H9 (cell line): ENCODE results near the gene SWAP70. TPM values are rescaled to one million over a fixed set of nuclear protein-coding genes. Genes with fewer than 3 reads are reported as not detected.

Experiments
- DNase-seq: peaks from one replicate; pipeline ENCODE4 v3.0.0-alpha.2; 2017
- H2AFZ ChIP-seq: one replicate; pipeline ENCODE4 v1.6.1; 2013; ENCODE audit warnings: mild to moderate bottlenecking, low read length, control low read depth, moderate library complexity
- H2AK5ac ChIP-seq: 2 replicates; pipeline ENCODE4 v1.6.1; 2013; ENCODE audit warnings: low read length, control low read depth, mixed read lengths; ENCODE audit not compliant: insufficient read length
- H2BK120ac ChIP-seq: one replicate; pipeline ENCODE4 v1.6.1; 2013; ENCODE audit warnings: low read depth, mild to moderate bottlenecking, low read length, control low read depth, inconsistent platforms; ENCODE audit not compliant: poor library complexity, severe bottlenecking
- H2BK12ac ChIP-seq: 2 replicates; pipeline ENCODE4 v1.6.1; 2013; ENCODE audit warnings: low read length, control low read depth, mixed read lengths, low read depth; ENCODE audit not compliant: insufficient read length
- H2BK15ac ChIP-seq: 2 replicates; pipeline ENCODE4 v1.6.1; 2013; ENCODE audit warnings: low read depth, low read length, control low read depth
- H2BK20ac ChIP-seq: one replicate; pipeline ENCODE4 v1.6.1; 2013; ENCODE audit warnings: low read depth, mild to moderate bottlenecking, low read length, control low read depth, inconsistent platforms; ENCODE audit not compliant: poor library complexity, severe bottlenecking
- H2BK5ac ChIP-seq: 2 replicates; pipeline ENCODE4 v1.6.1; 2013; ENCODE audit warnings: low read length, control low read depth, mixed read lengths; ENCODE audit not compliant: insufficient read length
- H3K14ac ChIP-seq: 2 replicates; pipeline ENCODE4 v1.6.1; 2013; ENCODE audit warnings: low read length, control low read depth; ENCODE audit not compliant: insufficient read depth
- H3K18ac ChIP-seq: 2 replicates; pipeline ENCODE4 v1.6.1; 2013; ENCODE audit warnings: low read depth, mild to moderate bottlenecking, mixed read lengths, low read length, control low read depth; ENCODE audit not compliant: insufficient read length
- H3K23ac ChIP-seq: 2 replicates; pipeline ENCODE4 v1.6.1; 2013; ENCODE audit warnings: low read length, control low read depth, mixed read lengths, low read depth; ENCODE audit not compliant: insufficient read length
- H3K23me2 ChIP-seq: 2 replicates; pipeline ENCODE4 v1.6.1; 2013; ENCODE audit warnings: low read depth, mild to moderate bottlenecking, mixed read lengths, low read length, control low read depth; ENCODE audit not compliant: insufficient read length, poor library complexity, severe bottlenecking
- H3K27ac ChIP-seq: 2 replicates; pipeline ENCODE4 v1.5.1; 2013; ENCODE audit warnings: low read length, control low read depth, mixed read lengths, low read depth; ENCODE audit not compliant: insufficient read length
- H3K27me3 ChIP-seq: 2 replicates; pipeline ENCODE4 v1.6.1; 2013; ENCODE audit warnings: low read length, control low read depth, inconsistent platforms; ENCODE audit not compliant: insufficient read depth
- H3K4ac ChIP-seq: 2 replicates; pipeline ENCODE4 v1.6.1; 2013; ENCODE audit warnings: low read depth, mild to moderate bottlenecking, control low read depth, inconsistent platforms, low read length, moderate library complexity
- H3K4me1 ChIP-seq: 2 replicates; pipeline ENCODE4 v1.6.1; 2013; ENCODE audit warnings: low read length, control low read depth, inconsistent platforms; ENCODE audit not compliant: insufficient read depth
- H3K4me2 ChIP-seq: 2 replicates; pipeline ENCODE4 v1.6.1; 2013; ENCODE audit warnings: low read length, control low read depth, mixed read lengths; ENCODE audit not compliant: insufficient read length, insufficient read depth
- H3K56ac ChIP-seq: 2 replicates; pipeline ENCODE4 v1.6.1; 2013; ENCODE audit warnings: low read depth, mild to moderate bottlenecking, mixed read lengths, low read length, control low read depth; ENCODE audit not compliant: insufficient read length
- H3K79me1 ChIP-seq: 2 replicates; pipeline ENCODE4 v1.6.1; 2013; ENCODE audit warnings: low read depth, mild to moderate bottlenecking, moderate library complexity, low read length, control low read depth, inconsistent platforms; ENCODE audit not compliant: insufficient read depth, poor library complexity, severe bottlenecking
- H3K79me2 ChIP-seq: 2 replicates; pipeline ENCODE4 v1.6.1; 2013; ENCODE audit warnings: low read length, control low read depth, inconsistent platforms; ENCODE audit not compliant: insufficient read depth
- H3K9ac ChIP-seq: 2 replicates; pipeline ENCODE4 v1.6.1; 2013; ENCODE audit warnings: low read length, control low read depth, mixed read lengths; ENCODE audit not compliant: insufficient read length; ENCODE audit errors: extremely low read depth
- H3K9me3 ChIP-seq: one replicate; pipeline ENCODE4 v1.6.1; 2013; ENCODE audit warnings: low read depth, low read length, inconsistent platforms; ENCODE audit not compliant: control insufficient read depth
- H3T11ph ChIP-seq: one replicate; pipeline ENCODE4 v1.6.1; 2013; ENCODE audit warnings: mild to moderate bottlenecking, low read length, control low read depth, inconsistent platforms
- H4K20me1 ChIP-seq: one replicate; pipeline ENCODE4 v1.6.1; 2013; ENCODE audit not compliant: control insufficient read depth, insufficient read length, insufficient read depth
- H4K5ac ChIP-seq: 2 replicates; pipeline ENCODE4 v1.6.1; 2013; ENCODE audit warnings: low read depth, mild to moderate bottlenecking, mixed read lengths, low read length, control low read depth; ENCODE audit not compliant: insufficient read length
- H4K8ac ChIP-seq: replicated peaks from 2 replicates; pipeline ENCODE4 v1.6.1; 2013; ENCODE audit warnings: low read length, control low read depth, mixed read lengths, low read depth; ENCODE audit not compliant: insufficient read length
- H4K91ac ChIP-seq: 2 replicates; pipeline ENCODE4 v1.6.1; 2013; ENCODE audit warnings: low read depth, mild to moderate bottlenecking, moderate library complexity, mixed read lengths, low read length, control low read depth; ENCODE audit not compliant: insufficient read length
- H3K27ac Mint-ChIP-seq, 3 experiments: 2 replicates in 2 of 3; 3 replicates in 1 of 3; pipeline ENCODE4 v1.8.0; 2020 to 2021; ENCODE audit warnings: mixed read lengths in 3 of 3, mild to moderate bottlenecking in 1 of 3, moderate library complexity in 1 of 3
- H3K27me3 Mint-ChIP-seq: 2 replicates; pipeline ENCODE4 v1.8.0; 2021; ENCODE audit warnings: low read depth, mild to moderate bottlenecking, moderate library complexity, mixed read lengths
- H3K36me3 Mint-ChIP-seq, 3 experiments: 2 replicates in 2 of 3; 3 replicates in 1 of 3; pipeline ENCODE4 v1.8.0; 2020 to 2021; ENCODE audit warnings: low read depth in 3 of 3, mixed read lengths in 3 of 3; ENCODE audit not compliant: insufficient read depth in 1 of 3
- H3K4me1 Mint-ChIP-seq, 2 experiments: 2 replicates each; pipeline ENCODE4 v1.8.0; 2020; ENCODE audit warnings: mixed read lengths in 2 of 2
- H3K4me3 Mint-ChIP-seq, 2 experiments: 2 replicates in 1 of 2; 3 replicates in 1 of 2; pipeline ENCODE4 v1.8.0; 2020 to 2021; ENCODE audit warnings: mild to moderate bottlenecking in 2 of 2, mixed read lengths in 2 of 2, moderate library complexity in 1 of 2
- H3K9me3 Mint-ChIP-seq, 2 experiments: 2 replicates in 1 of 2; 3 replicates in 1 of 2; pipeline ENCODE4 v1.8.0; 2020; ENCODE audit warnings: mild to moderate bottlenecking in 2 of 2, mixed read lengths in 2 of 2, moderate library complexity in 1 of 2
- CTCF ChIP-seq: fragments of 200-600 bp; sonication (generic); conservative IDR thresholded peaks from 3 replicates; pipeline ENCODE4 v1.8.0; 2021; ENCODE audit warnings: antibody characterized with exemption, mild to moderate bottlenecking
- WGBS: extraction: QIAGEN DNeasy Blood & Tissue Kit; methylation state at CpG from one replicate; pipeline ENCODE4 v1.1.7; 2013; ENCODE audit warnings: missing lambda C conversion rate, low lambda C conversion rate, mixed read lengths; ENCODE audit not compliant: insufficient read length; ENCODE audit errors: extremely low coverage; 5-methylcytosine and 5-hydroxymethylcytosine counted together
- total RNA-seq: library from RNA; stranded (reverse); gene quantifications from 2 replicates; pipeline ENCODE4 v1.2.1, GENCODE V29; 2021

SWAP70 gene
- total RNA-seq, 1 experiment from 2014 or later: 34.4 TPM

- Histone ChIP-seq H2BK15ac (no peak overlapping the region), H3K9ac (no peak overlapping the region), H3K79me1 (no peaks in the 10 kb centered on the region), H3K14ac (no peak overlapping the region), H2AK5ac (no peak overlapping the region), H3T11ph (no peak overlapping the region), H3K79me2 (no peaks in the 10 kb centered on the region), H2BK20ac (no peak overlapping the region), H3K23me2 (peaks cover 9% of the 10 kb centered on the region), H3K4me1 (0 out of 2 replicates have a peak, but pooled peaks cover 3% of the 10 kb centered on the region), H3K9me3 (no peaks in the 10 kb centered on the region), H4K5ac (no peak overlapping the region), H3K27ac (no peak overlapping the region), H3K18ac (no peak overlapping the region), H3K4me2 (no peak overlapping the region), H4K8ac (no peak overlapping the region), H2AFZ (no peak overlapping the region), H4K20me1 (no peaks in the 10 kb centered on the region), H3K56ac (no peak overlapping the region), H3K4ac (no peak overlapping the region), H4K91ac (no peak overlapping the region), H2BK120ac (no peak overlapping the region), H3K23ac (no peak overlapping the region), H2BK5ac (no peak overlapping the region), H3K27me3 (no peaks in the 10 kb centered on the region), H2BK12ac (no peak overlapping the region)
- peaks cover 11 to 17% (median 15%) of the 10 kb centered on the region in 3 experiments for H3K36me3 Mint-ChIP-seq
- no peak for DNase-seq
- H3K27ac Mint-ChIP-seq: peak overlapping the region in 1 of 3 experiments; percentile 7; a peak in 3 of 7 replicates
- H3K4me1 Mint-ChIP-seq: peaks cover 35 to 36% of the 10 kb centered on the region in 2 experiments
- no peak for TF ChIP-seq CTCF
- WGBS: no CpG with 5 or more reads among the region's 7 CpGs
- no peak overlapping the region for H3K4me3 Mint-ChIP-seq
- no peaks in the 10 kb centered on the region for H3K27me3 Mint-ChIP-seq
- H3K9me3 Mint-ChIP-seq: no peaks in the 10 kb centered on the region
These were observed 91.8 kb downstream of the SWAP70 start for GRCh38 chr11:9755561-9756185.
